HepG2 (cell line): ENCODE measurements around the gene TALDO1. TPM values are rescaled to one million over a fixed set of nuclear protein-coding genes. Genes with fewer than 3 reads are reported as not detected.

ENCODE experiments used
- ELF4 ChIP-seq: sonication (generic); formaldehyde crosslinking; IDR thresholded peaks from 2 replicates; pipeline ENCODE4 v1.5.0; 2020; ENCODE audit warnings: missing genetic modification reagents, mild to moderate bottlenecking, moderate library complexity, borderline replicate concordance
- ETV6 ChIP-seq: sonication (generic); formaldehyde crosslinking; conservative IDR thresholded peaks from 2 replicates; pipeline ENCODE4 v1.4.0; 2020; ENCODE audit warnings: missing genetic modification reagents
- GATA4 ChIP-seq: sonication (generic); IDR thresholded peaks from 2 replicates; pipeline ENCODE4 v1.6.1; 2016; ENCODE audit warnings: antibody characterized with exemption, low read depth, borderline replicate concordance
- NAIF1 ChIP-seq: sonication (generic); formaldehyde crosslinking; IDR thresholded peaks from 2 replicates; pipeline ENCODE4 v1.5.0; 2020; ENCODE audit warnings: mild to moderate bottlenecking, missing genetic modification reagents, borderline replicate concordance
- NCOR1 ChIP-seq: fragments of 200-600 bp; sonication (generic); IDR thresholded peaks from 2 replicates; pipeline ENCODE4 v1.7.0; 2017; ENCODE audit warnings: antibody characterized with exemption, low read length, borderline replicate concordance
- SAP130 ChIP-seq: IDR thresholded peaks from 2 replicates; pipeline ENCODE4 v1.6.1; 2016; ENCODE audit warnings: low read depth
- ZBTB1 ChIP-seq: sonication (generic); formaldehyde crosslinking; IDR thresholded peaks from 2 replicates; pipeline ENCODE4 v1.4.0; 2020; ENCODE audit warnings: missing genetic modification reagents, borderline replicate concordance
- ZBTB42 ChIP-seq: sonication (generic); formaldehyde crosslinking; IDR thresholded peaks from 2 replicates; pipeline ENCODE4 v1.5.0; 2020; ENCODE audit warnings: mild to moderate bottlenecking, missing genetic modification reagents
- ZNF101 ChIP-seq: sonication (generic); formaldehyde crosslinking; IDR thresholded peaks from 2 replicates; pipeline ENCODE4 v1.4.0; 2020; ENCODE audit warnings: mild to moderate bottlenecking, low read depth, missing genetic modification reagents, borderline replicate concordance
- ZNF616 ChIP-seq: sonication (generic); formaldehyde crosslinking; IDR thresholded peaks from 2 replicates; pipeline ENCODE4 v1.5.0; 2020; ENCODE audit warnings: low read depth, mild to moderate bottlenecking, missing genetic modification reagents
- polyA plus RNA-seq, 8 experiments: library from polyadenylated mRNA; depleted of rRNA in 3 of 8; stranded (reverse) in 7 of 8; unstranded in 1 of 8; fragments of >200 nt; fragmentation: Illumina TruSeq in 4 of 8; extraction: Trizol in 4 of 8; gene quantifications; 2 replicates each; pipeline versions ENCODE4 v1.2.1 to v1.2.3, GENCODE V29; 2011 to 2016; ENCODE audit warnings: low read depth in 4 of 8, missing spikeins in 1 of 8, mixed read lengths in 1 of 8; ENCODE audit not compliant: insufficient read depth in 1 of 8
- total RNA-seq, 5 experiments: library from RNA; depleted of rRNA; stranded (reverse); fragments of >200 nt; fragmentation: Illumina TruSeq; extraction: Trizol; gene quantifications; 2 replicates each; pipeline ENCODE4 v1.2.3, GENCODE V29; 2016; ENCODE audit warnings: low read depth in 1 of 5
- TF ChIP-seq, protein P1 (sequence below): sonication (generic); formaldehyde crosslinking; IDR thresholded peaks from 2 replicates; pipeline ENCODE4 v1.4.0; 2020; ENCODE audit warnings: low read depth, mild to moderate bottlenecking, missing genetic modification reagents
- TF ChIP-seq, protein P2 (sequence below): sonication (generic); formaldehyde crosslinking; IDR thresholded peaks from 2 replicates; pipeline ENCODE4 v1.8.0; 2022; ENCODE audit warnings: mild to moderate bottlenecking, missing genetic modification reagents, moderate library complexity
- TF ChIP-seq, protein P3 (sequence below): sonication (generic); formaldehyde crosslinking; IDR thresholded peaks from 2 replicates; pipeline ENCODE4 v1.8.1; 2023; ENCODE audit warnings: mild to moderate bottlenecking, missing genetic modification reagents
- TF ChIP-seq, protein P4 (sequence below): sonication (generic); formaldehyde crosslinking; IDR thresholded peaks from 2 replicates; pipeline ENCODE4 v1.4.0; 2020; ENCODE audit warnings: mild to moderate bottlenecking, missing genetic modification reagents
- TF ChIP-seq, protein P5 (sequence below): sonication (generic); formaldehyde crosslinking; IDR thresholded peaks from 2 replicates; pipeline ENCODE4 v1.4.0; 2020; ENCODE audit warnings: missing genetic modification reagents, mild to moderate bottlenecking, borderline replicate concordance
- TF ChIP-seq, protein P6 (sequence below): IDR thresholded peaks from 2 replicates; pipeline ENCODE4 v1.6.1; 2016; ENCODE audit warnings: mild to moderate bottlenecking, missing biosample characterization, missing genetic modification reagents

TALDO1 gene
- total and polyA plus RNA-seq, 2 of the 13 experiments (the other 11 are each of a cell fraction or from before 2014, with no cell fraction given): 107 to 240 TPM

DNA sequence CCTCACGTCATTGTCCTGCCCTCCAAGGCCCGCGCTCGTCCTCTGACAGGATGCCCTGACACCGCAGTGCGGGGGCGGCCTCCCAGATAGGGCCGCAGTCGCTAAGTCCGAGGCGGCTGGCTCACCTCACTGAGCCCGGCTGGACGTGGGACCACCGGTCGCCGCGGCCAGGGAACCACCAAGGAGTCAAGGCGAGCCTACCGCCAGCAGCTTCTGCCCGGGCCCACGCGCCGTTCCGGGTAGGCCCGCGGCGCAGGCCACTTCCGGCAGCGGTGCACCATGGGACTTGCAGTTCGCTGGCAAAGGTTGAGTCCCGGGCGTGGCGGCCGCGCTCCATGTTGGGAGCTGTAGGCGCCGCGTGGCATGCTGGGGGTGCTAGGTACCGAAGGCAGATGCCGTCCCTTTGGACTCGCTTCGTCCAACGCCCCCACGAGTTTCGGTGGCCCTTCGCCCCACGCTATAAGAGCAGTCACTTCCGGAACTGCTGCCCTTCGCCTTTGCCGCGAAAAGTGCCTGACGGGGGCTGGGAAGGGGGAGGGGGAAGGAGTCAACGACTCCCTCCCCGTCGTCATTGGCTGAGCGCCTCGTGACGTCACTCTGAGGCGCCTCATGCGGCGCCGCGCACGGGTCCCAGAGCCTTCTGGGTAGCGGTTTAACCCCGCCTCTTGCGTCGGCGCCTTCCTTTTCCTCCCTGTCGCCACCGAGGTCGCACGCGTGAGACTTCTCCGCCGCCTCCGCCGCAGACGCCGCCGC is 62.2 kb downstream of the TALDO1 start, which contains the start of gene RPLP2 (continued):
- TF ChIP-seq, protein P1, sequence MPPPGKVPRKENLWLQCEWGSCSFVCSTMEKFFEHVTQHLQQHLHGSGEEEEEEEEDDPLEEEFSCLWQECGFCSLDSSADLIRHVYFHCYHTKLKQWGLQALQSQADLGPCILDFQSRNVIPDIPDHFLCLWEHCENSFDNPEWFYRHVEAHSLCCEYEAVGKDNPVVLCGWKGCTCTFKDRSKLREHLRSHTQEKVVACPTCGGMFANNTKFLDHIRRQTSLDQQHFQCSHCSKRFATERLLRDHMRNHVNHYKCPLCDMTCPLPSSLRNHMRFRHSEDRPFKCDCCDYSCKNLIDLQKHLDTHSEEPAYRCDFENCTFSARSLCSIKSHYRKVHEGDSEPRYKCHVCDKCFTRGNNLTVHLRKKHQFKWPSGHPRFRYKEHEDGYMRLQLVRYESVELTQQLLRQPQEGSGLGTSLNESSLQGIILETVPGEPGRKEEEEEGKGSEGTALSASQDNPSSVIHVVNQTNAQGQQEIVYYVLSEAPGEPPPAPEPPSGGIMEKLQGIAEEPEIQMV (CRISPR knock-in tag): no peak; the same call in 1 of the 2 replicates
- TF ChIP-seq, protein P2, sequence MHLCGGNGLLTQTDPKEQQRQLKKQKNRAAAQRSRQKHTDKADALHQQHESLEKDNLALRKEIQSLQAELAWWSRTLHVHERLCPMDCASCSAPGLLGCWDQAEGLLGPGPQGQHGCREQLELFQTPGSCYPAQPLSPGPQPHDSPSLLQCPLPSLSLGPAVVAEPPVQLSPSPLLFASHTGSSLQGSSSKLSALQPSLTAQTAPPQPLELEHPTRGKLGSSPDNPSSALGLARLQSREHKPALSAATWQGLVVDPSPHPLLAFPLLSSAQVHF: peak; percentile 54; the same call in 1 of the 2 replicates
- TF ChIP-seq ZNF101: peak; percentile 84; the same call in 1 of the 2 replicates
- TF ChIP-seq, protein P3, sequence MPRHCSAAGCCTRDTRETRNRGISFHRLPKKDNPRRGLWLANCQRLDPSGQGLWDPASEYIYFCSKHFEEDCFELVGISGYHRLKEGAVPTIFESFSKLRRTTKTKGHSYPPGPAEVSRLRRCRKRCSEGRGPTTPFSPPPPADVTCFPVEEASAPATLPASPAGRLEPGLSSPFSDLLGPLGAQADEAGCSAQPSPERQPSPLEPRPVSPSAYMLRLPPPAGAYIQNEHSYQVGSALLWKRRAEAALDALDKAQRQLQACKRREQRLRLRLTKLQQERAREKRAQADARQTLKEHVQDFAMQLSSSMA: peak; percentile 54; the same call in 1 of the 2 replicates
- TF ChIP-seq SAP130 (CRISPR knock-in tag): peak; percentile 95
- TF ChIP-seq, protein P4, sequence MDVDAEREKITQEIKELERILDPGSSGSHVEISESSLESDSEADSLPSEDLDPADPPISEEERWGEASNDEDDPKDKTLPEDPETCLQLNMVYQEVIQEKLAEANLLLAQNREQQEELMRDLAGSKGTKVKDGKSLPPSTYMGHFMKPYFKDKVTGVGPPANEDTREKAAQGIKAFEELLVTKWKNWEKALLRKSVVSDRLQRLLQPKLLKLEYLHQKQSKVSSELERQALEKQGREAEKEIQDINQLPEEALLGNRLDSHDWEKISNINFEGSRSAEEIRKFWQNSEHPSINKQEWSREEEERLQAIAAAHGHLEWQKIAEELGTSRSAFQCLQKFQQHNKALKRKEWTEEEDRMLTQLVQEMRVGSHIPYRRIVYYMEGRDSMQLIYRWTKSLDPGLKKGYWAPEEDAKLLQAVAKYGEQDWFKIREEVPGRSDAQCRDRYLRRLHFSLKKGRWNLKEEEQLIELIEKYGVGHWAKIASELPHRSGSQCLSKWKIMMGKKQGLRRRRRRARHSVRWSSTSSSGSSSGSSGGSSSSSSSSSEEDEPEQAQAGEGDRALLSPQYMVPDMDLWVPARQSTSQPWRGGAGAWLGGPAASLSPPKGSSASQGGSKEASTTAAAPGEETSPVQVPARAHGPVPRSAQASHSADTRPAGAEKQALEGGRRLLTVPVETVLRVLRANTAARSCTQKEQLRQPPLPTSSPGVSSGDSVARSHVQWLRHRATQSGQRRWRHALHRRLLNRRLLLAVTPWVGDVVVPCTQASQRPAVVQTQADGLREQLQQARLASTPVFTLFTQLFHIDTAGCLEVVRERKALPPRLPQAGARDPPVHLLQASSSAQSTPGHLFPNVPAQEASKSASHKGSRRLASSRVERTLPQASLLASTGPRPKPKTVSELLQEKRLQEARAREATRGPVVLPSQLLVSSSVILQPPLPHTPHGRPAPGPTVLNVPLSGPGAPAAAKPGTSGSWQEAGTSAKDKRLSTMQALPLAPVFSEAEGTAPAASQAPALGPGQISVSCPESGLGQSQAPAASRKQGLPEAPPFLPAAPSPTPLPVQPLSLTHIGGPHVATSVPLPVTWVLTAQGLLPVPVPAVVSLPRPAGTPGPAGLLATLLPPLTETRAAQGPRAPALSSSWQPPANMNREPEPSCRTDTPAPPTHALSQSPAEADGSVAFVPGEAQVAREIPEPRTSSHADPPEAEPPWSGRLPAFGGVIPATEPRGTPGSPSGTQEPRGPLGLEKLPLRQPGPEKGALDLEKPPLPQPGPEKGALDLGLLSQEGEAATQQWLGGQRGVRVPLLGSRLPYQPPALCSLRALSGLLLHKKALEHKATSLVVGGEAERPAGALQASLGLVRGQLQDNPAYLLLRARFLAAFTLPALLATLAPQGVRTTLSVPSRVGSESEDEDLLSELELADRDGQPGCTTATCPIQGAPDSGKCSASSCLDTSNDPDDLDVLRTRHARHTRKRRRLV (CRISPR knock-in tag): peak; percentile 91
- peak; percentile 87; the same call in 1 of the 2 replicates for TF ChIP-seq ZBTB42 (CRISPR knock-in tag)
- TF ChIP-seq ZBTB1 (CRISPR knock-in tag): no peak
- TF ChIP-seq GATA4: no peak
- TF ChIP-seq, protein P5, sequence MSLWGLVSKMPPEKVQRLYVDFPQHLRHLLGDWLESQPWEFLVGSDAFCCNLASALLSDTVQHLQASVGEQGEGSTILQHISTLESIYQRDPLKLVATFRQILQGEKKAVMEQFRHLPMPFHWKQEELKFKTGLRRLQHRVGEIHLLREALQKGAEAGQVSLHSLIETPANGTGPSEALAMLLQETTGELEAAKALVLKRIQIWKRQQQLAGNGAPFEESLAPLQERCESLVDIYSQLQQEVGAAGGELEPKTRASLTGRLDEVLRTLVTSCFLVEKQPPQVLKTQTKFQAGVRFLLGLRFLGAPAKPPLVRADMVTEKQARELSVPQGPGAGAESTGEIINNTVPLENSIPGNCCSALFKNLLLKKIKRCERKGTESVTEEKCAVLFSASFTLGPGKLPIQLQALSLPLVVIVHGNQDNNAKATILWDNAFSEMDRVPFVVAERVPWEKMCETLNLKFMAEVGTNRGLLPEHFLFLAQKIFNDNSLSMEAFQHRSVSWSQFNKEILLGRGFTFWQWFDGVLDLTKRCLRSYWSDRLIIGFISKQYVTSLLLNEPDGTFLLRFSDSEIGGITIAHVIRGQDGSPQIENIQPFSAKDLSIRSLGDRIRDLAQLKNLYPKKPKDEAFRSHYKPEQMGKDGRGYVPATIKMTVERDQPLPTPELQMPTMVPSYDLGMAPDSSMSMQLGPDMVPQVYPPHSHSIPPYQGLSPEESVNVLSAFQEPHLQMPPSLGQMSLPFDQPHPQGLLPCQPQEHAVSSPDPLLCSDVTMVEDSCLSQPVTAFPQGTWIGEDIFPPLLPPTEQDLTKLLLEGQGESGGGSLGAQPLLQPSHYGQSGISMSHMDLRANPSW (CRISPR knock-in tag): peak; percentile 20; the same call in 1 of the 2 replicates
- peak; percentile 55; the same call in 1 of the 2 replicates for TF ChIP-seq NCOR1
- peak; percentile 90; the same call in 1 of the 2 replicates for TF ChIP-seq ELF4 (CRISPR knock-in tag)
- no peak for TF ChIP-seq ETV6
- peak; percentile 48 for TF ChIP-seq ZNF616 (CRISPR knock-in tag)
- TF ChIP-seq, protein P6, sequence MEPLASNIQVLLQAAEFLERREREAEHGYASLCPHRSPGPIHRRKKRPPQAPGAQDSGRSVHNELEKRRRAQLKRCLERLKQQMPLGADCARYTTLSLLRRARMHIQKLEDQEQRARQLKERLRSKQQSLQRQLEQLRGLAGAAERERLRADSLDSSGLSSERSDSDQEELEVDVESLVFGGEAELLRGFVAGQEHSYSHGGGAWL (CRISPR knock-in tag): peak; percentile 58
- no peak for TF ChIP-seq NAIF1
